H9 (cell line): ENCODE measurements around the gene SLC25A29. TPM values are rescaled to one million over a fixed set of nuclear protein-coding genes. Genes with fewer than 3 reads are reported as not detected.

Experiments
- DNase-seq: peaks from one replicate; pipeline ENCODE4 v3.0.0-alpha.2; 2017
- H2AFZ ChIP-seq: one replicate; pipeline ENCODE4 v1.6.1; 2013; ENCODE audit warnings: mild to moderate bottlenecking, low read length, control low read depth, moderate library complexity
- H2AK5ac ChIP-seq: 2 replicates; pipeline ENCODE4 v1.6.1; 2013; ENCODE audit warnings: low read length, control low read depth, mixed read lengths; ENCODE audit not compliant: insufficient read length
- H2BK120ac ChIP-seq: one replicate; pipeline ENCODE4 v1.6.1; 2013; ENCODE audit warnings: low read depth, mild to moderate bottlenecking, low read length, control low read depth, inconsistent platforms; ENCODE audit not compliant: poor library complexity, severe bottlenecking
- H2BK12ac ChIP-seq: 2 replicates; pipeline ENCODE4 v1.6.1; 2013; ENCODE audit warnings: low read length, control low read depth, mixed read lengths, low read depth; ENCODE audit not compliant: insufficient read length
- H2BK15ac ChIP-seq: 2 replicates; pipeline ENCODE4 v1.6.1; 2013; ENCODE audit warnings: low read depth, low read length, control low read depth
- H2BK20ac ChIP-seq: one replicate; pipeline ENCODE4 v1.6.1; 2013; ENCODE audit warnings: low read depth, mild to moderate bottlenecking, low read length, control low read depth, inconsistent platforms; ENCODE audit not compliant: poor library complexity, severe bottlenecking
- H2BK5ac ChIP-seq: 2 replicates; pipeline ENCODE4 v1.6.1; 2013; ENCODE audit warnings: low read length, control low read depth, mixed read lengths; ENCODE audit not compliant: insufficient read length
- H3K14ac ChIP-seq: 2 replicates; pipeline ENCODE4 v1.6.1; 2013; ENCODE audit warnings: low read length, control low read depth; ENCODE audit not compliant: insufficient read depth
- H3K18ac ChIP-seq: 2 replicates; pipeline ENCODE4 v1.6.1; 2013; ENCODE audit warnings: low read depth, mild to moderate bottlenecking, mixed read lengths, low read length, control low read depth; ENCODE audit not compliant: insufficient read length
- H3K23ac ChIP-seq: 2 replicates; pipeline ENCODE4 v1.6.1; 2013; ENCODE audit warnings: low read length, control low read depth, mixed read lengths, low read depth; ENCODE audit not compliant: insufficient read length
- H3K23me2 ChIP-seq: 2 replicates; pipeline ENCODE4 v1.6.1; 2013; ENCODE audit warnings: low read depth, mild to moderate bottlenecking, mixed read lengths, low read length, control low read depth; ENCODE audit not compliant: insufficient read length, poor library complexity, severe bottlenecking
- H3K27ac ChIP-seq: 2 replicates; pipeline ENCODE4 v1.5.1; 2013; ENCODE audit warnings: low read length, control low read depth, mixed read lengths, low read depth; ENCODE audit not compliant: insufficient read length
- H3K27me3 ChIP-seq: 2 replicates; pipeline ENCODE4 v1.6.1; 2013; ENCODE audit warnings: low read length, control low read depth, inconsistent platforms; ENCODE audit not compliant: insufficient read depth
- H3K4ac ChIP-seq: 2 replicates; pipeline ENCODE4 v1.6.1; 2013; ENCODE audit warnings: low read depth, mild to moderate bottlenecking, control low read depth, inconsistent platforms, low read length, moderate library complexity
- H3K4me1 ChIP-seq: 2 replicates; pipeline ENCODE4 v1.6.1; 2013; ENCODE audit warnings: low read length, control low read depth, inconsistent platforms; ENCODE audit not compliant: insufficient read depth
- H3K4me2 ChIP-seq: 2 replicates; pipeline ENCODE4 v1.6.1; 2013; ENCODE audit warnings: low read length, control low read depth, mixed read lengths; ENCODE audit not compliant: insufficient read length, insufficient read depth
- H3K56ac ChIP-seq: 2 replicates; pipeline ENCODE4 v1.6.1; 2013; ENCODE audit warnings: low read depth, mild to moderate bottlenecking, mixed read lengths, low read length, control low read depth; ENCODE audit not compliant: insufficient read length
- H3K79me1 ChIP-seq: 2 replicates; pipeline ENCODE4 v1.6.1; 2013; ENCODE audit warnings: low read depth, mild to moderate bottlenecking, moderate library complexity, low read length, control low read depth, inconsistent platforms; ENCODE audit not compliant: insufficient read depth, poor library complexity, severe bottlenecking
- H3K79me2 ChIP-seq: 2 replicates; pipeline ENCODE4 v1.6.1; 2013; ENCODE audit warnings: low read length, control low read depth, inconsistent platforms; ENCODE audit not compliant: insufficient read depth
- H3K9ac ChIP-seq: 2 replicates; pipeline ENCODE4 v1.6.1; 2013; ENCODE audit warnings: low read length, control low read depth, mixed read lengths; ENCODE audit not compliant: insufficient read length; ENCODE audit errors: extremely low read depth
- H3K9me3 ChIP-seq: one replicate; pipeline ENCODE4 v1.6.1; 2013; ENCODE audit warnings: low read depth, low read length, inconsistent platforms; ENCODE audit not compliant: control insufficient read depth
- H3T11ph ChIP-seq: one replicate; pipeline ENCODE4 v1.6.1; 2013; ENCODE audit warnings: mild to moderate bottlenecking, low read length, control low read depth, inconsistent platforms
- H4K20me1 ChIP-seq: one replicate; pipeline ENCODE4 v1.6.1; 2013; ENCODE audit not compliant: control insufficient read depth, insufficient read length, insufficient read depth
- H4K5ac ChIP-seq: 2 replicates; pipeline ENCODE4 v1.6.1; 2013; ENCODE audit warnings: low read depth, mild to moderate bottlenecking, mixed read lengths, low read length, control low read depth; ENCODE audit not compliant: insufficient read length
- H4K8ac ChIP-seq: replicated peaks from 2 replicates; pipeline ENCODE4 v1.6.1; 2013; ENCODE audit warnings: low read length, control low read depth, mixed read lengths, low read depth; ENCODE audit not compliant: insufficient read length
- H4K91ac ChIP-seq: 2 replicates; pipeline ENCODE4 v1.6.1; 2013; ENCODE audit warnings: low read depth, mild to moderate bottlenecking, moderate library complexity, mixed read lengths, low read length, control low read depth; ENCODE audit not compliant: insufficient read length
- H3K27ac Mint-ChIP-seq, 3 experiments: 2 replicates in 2 of 3; 3 replicates in 1 of 3; pipeline ENCODE4 v1.8.0; 2020 to 2021; ENCODE audit warnings: mixed read lengths in 3 of 3, mild to moderate bottlenecking in 1 of 3, moderate library complexity in 1 of 3
- H3K27me3 Mint-ChIP-seq: 2 replicates; pipeline ENCODE4 v1.8.0; 2021; ENCODE audit warnings: low read depth, mild to moderate bottlenecking, moderate library complexity, mixed read lengths
- H3K36me3 Mint-ChIP-seq, 3 experiments: 2 replicates in 2 of 3; 3 replicates in 1 of 3; pipeline ENCODE4 v1.8.0; 2020 to 2021; ENCODE audit warnings: low read depth in 3 of 3, mixed read lengths in 3 of 3; ENCODE audit not compliant: insufficient read depth in 1 of 3
- H3K4me1 Mint-ChIP-seq, 2 experiments: 2 replicates each; pipeline ENCODE4 v1.8.0; 2020; ENCODE audit warnings: mixed read lengths in 2 of 2
- H3K4me3 Mint-ChIP-seq, 2 experiments: 2 replicates in 1 of 2; 3 replicates in 1 of 2; pipeline ENCODE4 v1.8.0; 2020 to 2021; ENCODE audit warnings: mild to moderate bottlenecking in 2 of 2, mixed read lengths in 2 of 2, moderate library complexity in 1 of 2
- H3K9me3 Mint-ChIP-seq, 2 experiments: 2 replicates in 1 of 2; 3 replicates in 1 of 2; pipeline ENCODE4 v1.8.0; 2020; ENCODE audit warnings: mild to moderate bottlenecking in 2 of 2, mixed read lengths in 2 of 2, moderate library complexity in 1 of 2
- CTCF ChIP-seq: fragments of 200-600 bp; sonication (generic); conservative IDR thresholded peaks from 3 replicates; pipeline ENCODE4 v1.8.0; 2021; ENCODE audit warnings: antibody characterized with exemption, mild to moderate bottlenecking
- WGBS: extraction: QIAGEN DNeasy Blood & Tissue Kit; methylation state at CpG from one replicate; pipeline ENCODE4 v1.1.7; 2013; ENCODE audit warnings: missing lambda C conversion rate, low lambda C conversion rate, mixed read lengths; ENCODE audit not compliant: insufficient read length; ENCODE audit errors: extremely low coverage; 5-methylcytosine and 5-hydroxymethylcytosine counted together
- total RNA-seq: library from RNA; stranded (reverse); gene quantifications from 2 replicates; pipeline ENCODE4 v1.2.1, GENCODE V29; 2021

Gene SLC25A29
- total RNA-seq, 1 experiment from 2014 or later, result 175 TPM

- H3K9ac ChIP-seq, result no peak overlapping the region
- no peaks in the 10 kb centered on the region for H3K9me3 ChIP-seq
- no peak overlapping the region for H3K56ac ChIP-seq
- H3K23ac ChIP-seq, result no peak overlapping the region
- no peak overlapping the region for H2BK120ac ChIP-seq
- no CpG with 5 or more reads among the region's 2 CpGs for WGBS
- no peak overlapping the region for H2BK12ac ChIP-seq
- no peaks in the 10 kb centered on the region for H3K79me2 ChIP-seq
- Mint-ChIP-seq H3K27ac (no peak overlapping the region), H3K36me3 (peaks cover 26 to 69% (median 68%) of the 10 kb centered on the region in 3 experiments; a peak in 6 of 7 replicates), H3K9me3 (no peaks in the 10 kb centered on the region; a peak in 1 of 5 replicates), H3K4me1 (peaks cover 2 to 5% of the 10 kb centered on the region in 2 experiments; a peak in 2 of 4 replicates), H3K27me3 (no peaks in the 10 kb centered on the region), H3K4me3 (no peak overlapping the region)
- no peak overlapping the region for H4K5ac ChIP-seq
- no peaks in the 10 kb centered on the region for H3K27me3 ChIP-seq
- H3K23me2 ChIP-seq, result no peaks in the 10 kb centered on the region
- no peak overlapping the region for H2BK15ac ChIP-seq
- no peak overlapping the region for H4K91ac ChIP-seq
- H3T11ph ChIP-seq, result no peak overlapping the region
- H4K20me1 ChIP-seq, result no peaks in the 10 kb centered on the region
- TF ChIP-seq CTCF, result no peak
- peaks cover 5% of the 10 kb centered on the region for H3K79me1 ChIP-seq
- no peak overlapping the region for H3K4me2 ChIP-seq
- no peak overlapping the region for H3K14ac ChIP-seq
- no peak overlapping the region for H4K8ac ChIP-seq
- no peak overlapping the region for H2BK5ac ChIP-seq
- H3K27ac ChIP-seq, result no peak overlapping the region
- no peak overlapping the region for H3K4ac ChIP-seq
- no peak overlapping the region for H2AFZ ChIP-seq
- H2BK20ac ChIP-seq, result no peak overlapping the region
- DNase-seq, result no peak
- H3K18ac ChIP-seq, result no peak overlapping the region
- no peak overlapping the region for H2AK5ac ChIP-seq
- H3K4me1 ChIP-seq, result no peaks in the 10 kb centered on the region
These were observed 11.3 kb downstream of the SLC25A29 start for GRCh38 chr14:100294963-100295330.
